SK-N-SH (cell line): ENCODE measurements around the gene EXOG.

Source experiments
- EP300 ChIP-seq, 2 experiments: IDR thresholded peaks; 2 replicates each; pipeline versions ENCODE4 v1.4.0 to v1.6.1; 2012; ENCODE audit warnings: borderline replicate concordance in 1 of 2, low read depth in 1 of 2, low read length in 1 of 2
- JUND ChIP-seq: IDR thresholded peaks from 2 replicates; pipeline ENCODE4 v1.4.0; 2012
- NFIC ChIP-seq: IDR thresholded peaks from 2 replicates; pipeline ENCODE4 v1.4.0; 2012; ENCODE audit warnings: borderline replicate concordance
- PBX3 ChIP-seq: IDR thresholded peaks from 2 replicates; pipeline ENCODE4; 2012
- POLR2AphosphoS5 ChIP-seq: IDR thresholded peaks from 2 replicates; pipeline ENCODE4 v1.6.1; 2012; ENCODE audit warnings: low read depth, low read length
- RAD21 ChIP-seq: IDR thresholded peaks from 2 replicates; pipeline ENCODE4 v1.6.1; 2012; ENCODE audit warnings: mild to moderate bottlenecking, low read length
- USF2 ChIP-seq: fragments of 150-350 bp; IDR thresholded peaks from 2 replicates; pipeline ENCODE4 v1.6.1; 2017; ENCODE audit warnings: antibody characterized with exemption, low read length, low read depth, borderline replicate concordance
- TF ChIP-seq, protein P1 (sequence below): fragments of 150-350 bp; IDR thresholded peaks from 2 replicates; pipeline ENCODE4 v1.6.1; 2016; ENCODE audit warnings: mild to moderate bottlenecking, low read depth, low read length
- TF ChIP-seq, protein P2 (sequence below): fragments of 200-600 bp; sonication (generic); IDR thresholded peaks from 2 replicates; pipeline ENCODE4 v1.6.1; 2017; ENCODE audit warnings: antibody characterized with exemption, mild to moderate bottlenecking, moderate library complexity
- TF ChIP-seq, protein P3 (sequence below): IDR thresholded peaks from 2 replicates; pipeline ENCODE4 v1.4.0; 2012; ENCODE audit warnings: low read depth, borderline replicate concordance

DNA sequence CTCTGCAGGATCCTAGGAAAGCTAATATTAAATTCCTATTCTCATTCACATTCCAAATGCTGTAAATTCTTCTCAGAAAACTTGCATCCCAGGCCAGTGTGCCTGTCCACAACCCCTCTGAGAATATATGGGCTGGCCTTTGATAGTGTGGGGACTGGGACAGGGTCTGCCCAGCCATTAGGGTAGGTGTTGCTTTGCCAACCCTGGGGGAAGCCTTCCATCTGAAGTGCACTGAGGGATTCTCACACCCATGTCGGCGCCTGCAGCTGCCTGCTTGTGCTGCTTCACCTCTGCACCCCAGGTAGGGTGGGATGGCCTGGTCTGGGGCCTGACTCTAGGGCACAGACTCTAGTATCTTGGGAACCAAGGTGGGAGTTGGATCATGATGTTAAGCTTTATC is 15.2 kb upstream of the EXOG start:
- TF ChIP-seq NFIC, result no peak
- TF ChIP-seq, protein P1, sequence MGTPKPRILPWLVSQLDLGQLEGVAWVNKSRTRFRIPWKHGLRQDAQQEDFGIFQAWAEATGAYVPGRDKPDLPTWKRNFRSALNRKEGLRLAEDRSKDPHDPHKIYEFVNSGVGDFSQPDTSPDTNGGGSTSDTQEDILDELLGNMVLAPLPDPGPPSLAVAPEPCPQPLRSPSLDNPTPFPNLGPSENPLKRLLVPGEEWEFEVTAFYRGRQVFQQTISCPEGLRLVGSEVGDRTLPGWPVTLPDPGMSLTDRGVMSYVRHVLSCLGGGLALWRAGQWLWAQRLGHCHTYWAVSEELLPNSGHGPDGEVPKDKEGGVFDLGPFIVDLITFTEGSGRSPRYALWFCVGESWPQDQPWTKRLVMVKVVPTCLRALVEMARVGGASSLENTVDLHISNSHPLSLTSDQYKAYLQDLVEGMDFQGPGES, result no peak
- TF ChIP-seq, protein P2, sequence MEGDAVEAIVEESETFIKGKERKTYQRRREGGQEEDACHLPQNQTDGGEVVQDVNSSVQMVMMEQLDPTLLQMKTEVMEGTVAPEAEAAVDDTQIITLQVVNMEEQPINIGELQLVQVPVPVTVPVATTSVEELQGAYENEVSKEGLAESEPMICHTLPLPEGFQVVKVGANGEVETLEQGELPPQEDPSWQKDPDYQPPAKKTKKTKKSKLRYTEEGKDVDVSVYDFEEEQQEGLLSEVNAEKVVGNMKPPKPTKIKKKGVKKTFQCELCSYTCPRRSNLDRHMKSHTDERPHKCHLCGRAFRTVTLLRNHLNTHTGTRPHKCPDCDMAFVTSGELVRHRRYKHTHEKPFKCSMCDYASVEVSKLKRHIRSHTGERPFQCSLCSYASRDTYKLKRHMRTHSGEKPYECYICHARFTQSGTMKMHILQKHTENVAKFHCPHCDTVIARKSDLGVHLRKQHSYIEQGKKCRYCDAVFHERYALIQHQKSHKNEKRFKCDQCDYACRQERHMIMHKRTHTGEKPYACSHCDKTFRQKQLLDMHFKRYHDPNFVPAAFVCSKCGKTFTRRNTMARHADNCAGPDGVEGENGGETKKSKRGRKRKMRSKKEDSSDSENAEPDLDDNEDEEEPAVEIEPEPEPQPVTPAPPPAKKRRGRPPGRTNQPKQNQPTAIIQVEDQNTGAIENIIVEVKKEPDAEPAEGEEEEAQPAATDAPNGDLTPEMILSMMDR, result no peak
- no peak for TF ChIP-seq RAD21
- no peak for TF ChIP-seq EP300 (IDR thresholded peaks at IDR 0.05; ENCODE audit: borderline replicate concordance in 1 of 2, low read depth in 1 of 2, low read length in 1 of 2)
- TF ChIP-seq PBX3, result no peak
- no peak for TF ChIP-seq JUND
- TF ChIP-seq POLR2AphosphoS5, result no peak
- TF ChIP-seq, protein P3, sequence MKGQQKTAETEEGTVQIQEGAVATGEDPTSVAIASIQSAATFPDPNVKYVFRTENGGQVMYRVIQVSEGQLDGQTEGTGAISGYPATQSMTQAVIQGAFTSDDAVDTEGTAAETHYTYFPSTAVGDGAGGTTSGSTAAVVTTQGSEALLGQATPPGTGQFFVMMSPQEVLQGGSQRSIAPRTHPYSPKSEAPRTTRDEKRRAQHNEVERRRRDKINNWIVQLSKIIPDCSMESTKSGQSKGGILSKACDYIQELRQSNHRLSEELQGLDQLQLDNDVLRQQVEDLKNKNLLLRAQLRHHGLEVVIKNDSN, result no peak
- TF ChIP-seq USF2, result no peak
